ENCODE measurements around the gene PARD3B. TPM values are rescaled to one million over a fixed set of nuclear protein-coding genes. Genes with fewer than 3 reads are reported as not detected.

PARD3B gene
- total RNA-seq, 1 experiment from 2014 or later: 6.4 TPM

GRCh38 chr2:205103699-205104098 lies 558.4 kb downstream of the PARD3B start:
- Mint-ChIP-seq H3K27ac (no peak overlapping the region), H3K4me3 (no peak overlapping the region), H3K36me3 (ENCODE audit: insufficient read depth in 1 of 3, low read depth in 3 of 3) (no peaks in the 10 kb centered on the region; a peak in 1 of 7 replicates), H3K9me3 (no peaks in the 10 kb centered on the region; a peak in 2 of 5 replicates), H3K4me1 (peaks cover 2 to 3% of the 10 kb centered on the region in 2 experiments; a peak in 1 of 4 replicates), H3K27me3 (ENCODE audit: low read depth) (no peaks in the 10 kb centered on the region)
- Histone ChIP-seq H3K14ac (ENCODE audit: insufficient read depth, low read length) (no peak overlapping the region), H3K4ac (ENCODE audit: low read depth, low read length) (no peak overlapping the region), H3K27ac (ENCODE audit: insufficient read length, low read depth, low read length) (no peak overlapping the region), H3K4me2 (ENCODE audit: insufficient read depth, insufficient read length, low read length) (no peak overlapping the region), H3K27me3 (ENCODE audit: insufficient read depth, low read length) (no peaks in the 10 kb centered on the region), H3K23me2 (ENCODE audit: insufficient read length, low read depth, low read length, poor library complexity, severe bottlenecking) (no peaks in the 10 kb centered on the region), H3T11ph (ENCODE audit: low read length) (no peak overlapping the region), H3K9me3 (ENCODE audit: control insufficient read depth, low read depth, low read length) (no peaks in the 10 kb centered on the region), H4K91ac (ENCODE audit: insufficient read length, low read depth, low read length) (no peak overlapping the region), H2BK15ac (ENCODE audit: low read depth, low read length) (no peak overlapping the region), H2BK20ac (ENCODE audit: low read depth, low read length, poor library complexity, severe bottlenecking) (no peak overlapping the region), H2BK120ac (ENCODE audit: low read depth, low read length, poor library complexity, severe bottlenecking) (no peak overlapping the region), H2AK5ac (ENCODE audit: insufficient read length, low read length) (no peak overlapping the region), H4K8ac (replicated peaks; ENCODE audit: insufficient read length, low read depth, low read length) (no peak overlapping the region), H2BK5ac (ENCODE audit: insufficient read length, low read length) (no peak overlapping the region), H2BK12ac (ENCODE audit: insufficient read length, low read depth, low read length) (no peak overlapping the region), H3K79me2 (ENCODE audit: insufficient read depth, low read length) (no peaks in the 10 kb centered on the region), H3K18ac (ENCODE audit: insufficient read length, low read depth, low read length) (no peak overlapping the region), H3K4me1 (ENCODE audit: insufficient read depth, low read length) (no peaks in the 10 kb centered on the region), H2AFZ (ENCODE audit: low read length) (no peak overlapping the region), H4K20me1 (ENCODE audit: control insufficient read depth, insufficient read depth, insufficient read length) (no peaks in the 10 kb centered on the region), H3K79me1 (ENCODE audit: insufficient read depth, low read depth, low read length, poor library complexity, severe bottlenecking) (no peaks in the 10 kb centered on the region), H3K56ac (ENCODE audit: insufficient read length, low read depth, low read length) (no peak overlapping the region), H3K9ac (ENCODE audit: extremely low read depth, insufficient read length, low read length) (no peak overlapping the region), H3K23ac (ENCODE audit: insufficient read length, low read depth, low read length) (no peak overlapping the region), H4K5ac (ENCODE audit: insufficient read length, low read depth, low read length) (no peak overlapping the region)
- no CpG with 5 or more reads among the region's 2 CpGs for WGBS (ENCODE audit: extremely low coverage, insufficient read length, low lambda C conversion rate)
- DNase-seq: no peak
- no peak for TF ChIP-seq CTCF (conservative IDR thresholded peaks at IDR 0.05)

Measured in H9 (cell line).